Transverse colon (tissue), 4 donors: Measurements from ENCODE around the gene CSF3R. TPM values are rescaled to one million over a fixed set of nuclear protein-coding genes. Genes with fewer than 3 reads are reported as not detected.

Experiments
- DNase-seq: peaks from one replicate; pipeline ENCODE4 v3.0.0-alpha.2; 2019
- H3K27ac ChIP-seq, 4 donors: fragments of 200-600 bp; sonication (generic); 2 replicates each; pipeline ENCODE4 v1.5.1; 2016 to 2018; ENCODE audit warnings: inconsistent platforms in 4 of 4
- H3K27me3 ChIP-seq: fragments of 200-600 bp; sonication (generic); 2 replicates; pipeline ENCODE4 v1.5.1; 2017; ENCODE audit warnings: inconsistent platforms
- H3K36me3 ChIP-seq, 4 donors: fragments of 200-600 bp; sonication (generic); 2 replicates each; pipeline ENCODE4 v1.5.1; 2017 to 2019; ENCODE audit warnings: inconsistent platforms in 4 of 4
- H3K4me1 ChIP-seq, 4 donors: fragments of 200-600 bp; sonication (generic); 2 replicates each; pipeline ENCODE4 v1.5.1; 2017 to 2020; ENCODE audit warnings: inconsistent platforms in 4 of 4
- H3K4me3 ChIP-seq, 4 donors: fragments of 200-600 bp; sonication (generic); 1 replicate in 1 of 4; 2 replicates in 3 of 4; pipeline versions ENCODE4 v1.5.1 to v1.6.1; 2017 to 2019; ENCODE audit warnings: inconsistent platforms in 4 of 4
- H3K9me3 ChIP-seq, 2 donors: fragments of 200-600 bp; sonication (generic); 2 replicates each; pipeline ENCODE4 v1.5.1; 2017 to 2019; ENCODE audit warnings: inconsistent platforms in 2 of 2
- CTCF ChIP-seq, 5 experiments: fragments of 200-600 bp in 3 of 5; fragments of 450-650 bp in 2 of 5; sonication (generic) in 3 of 5; IDR thresholded peaks; 1 replicate in 2 of 5; 2 replicates in 3 of 5; pipeline ENCODE4 v1.5.1; 2016 to 2017; ENCODE audit warnings: antibody characterized with exemption in 5 of 5, inconsistent platforms in 3 of 5, mild to moderate bottlenecking in 2 of 5, moderate library complexity in 1 of 5
- EP300 ChIP-seq: sonication (generic); formaldehyde crosslinking; IDR thresholded peaks from one replicate; pipeline ENCODE4 v1.6.1; 2017; ENCODE audit warnings: antibody characterized with exemption, low read depth
- POLR2A ChIP-seq: fragments of 450-650 bp; IDR thresholded peaks from one replicate; pipeline ENCODE4 v1.6.1; 2016; ENCODE audit warnings: antibody characterized with exemption, mild to moderate bottlenecking, moderate library complexity
- POLR2AphosphoS5 ChIP-seq, 3 donors: sonication (generic); formaldehyde crosslinking; IDR thresholded peaks; one replicate each; pipeline ENCODE4 v1.6.1; 2016; ENCODE audit warnings: antibody characterized with exemption in 3 of 3
- WGBS, 2 donors: methylation state at CpG; one replicate each; pipeline ENCODE4 v1.1.5; 2018; ENCODE audit warnings: low coverage in 1 of 2; 5-methylcytosine and 5-hydroxymethylcytosine counted together
- in situ Hi-C, 4 donors: fragments of 200-750 bp; cut with MboI; loops; one replicate each; pipeline versions ENCODE4 v1.15.0 to v1.15.1; 2017; ENCODE audit warnings: low sequenced_read_pairs in 3 of 4, low pct_ligation_motif_present in 1 of 4, low pct_unique_long_range_greater_than_20kb in 1 of 4
- intact Hi-C: fragments of 100-400 bp; cut with DNase I; formaldehyde crosslinking; loops from one replicate; pipeline ENCODE4 v1.15.1; 2023; ENCODE audit warnings: low total_unique reads
- total RNA-seq, 4 donors: library from RNA; depleted of rRNA; stranded (reverse); fragments of >200 nt; gene quantifications; one replicate each; pipeline ENCODE4 v1.1.0, GENCODE V29; 2016

Gene CSF3R
- total RNA-seq, 4 donors from 2014 or later: 3.8 to 17.1 (median 5.2) TPM

- H3K27ac ChIP-seq: no peak overlapping the region
Observed at GRCh38 chr1:36446746-36447145, 36.0 kb downstream of the CSF3R start.

GRCh38 chr1:36446271-36446670, 36.4 kb downstream of the CSF3R start:
- Histone ChIP-seq H3K9me3 (no peaks in the 10 kb centered on the region), H3K27ac (no peak overlapping the region), H3K36me3 (no peaks in the 10 kb centered on the region), H3K4me3 (no peak overlapping the region), H3K4me1 (peaks cover 3 to 12% (median 7%) of the 10 kb centered on the region in 4 donors), H3K27me3 (no peaks in the 10 kb centered on the region)
- intact Hi-C loops (no loop called here), in situ Hi-C loops (no loop called here)
- WGBS, 2 donors: 71% methylated on average over 8 of the region's 8 CpGs; no CpG with 5 or more reads in 1 of the 2 donors
- DNase-seq: no peak
- TF ChIP-seq CTCF (IDR thresholded peaks at IDR 0.05) (no peak), POLR2AphosphoS5 (IDR thresholded peaks at IDR 0.05) (no peak), EP300 (no peak), POLR2A (no peak)

More at GRCh38 chr1:36446746-36447145, 36.0 kb downstream of the CSF3R start:
- WGBS, 2 donors: 61 to 77% methylated on average over 5 of the region's 5 CpGs
- Histone ChIP-seq H3K27me3 (no peaks in the 10 kb centered on the region), H3K9me3 (no peaks in the 10 kb centered on the region), H3K36me3 (no peaks in the 10 kb centered on the region), H3K4me3 (no peak overlapping the region), H3K4me1 (peaks cover 3 to 15% (median 8%) of the 10 kb centered on the region in 4 donors)
- TF ChIP-seq CTCF (IDR thresholded peaks at IDR 0.05) (no peak), POLR2A (no peak), POLR2AphosphoS5 (IDR thresholded peaks at IDR 0.05) (no peak), EP300 (no peak)
- no peak for DNase-seq
- intact Hi-C loops (no loop called here), in situ Hi-C loops (no loop called here)

DNA sequence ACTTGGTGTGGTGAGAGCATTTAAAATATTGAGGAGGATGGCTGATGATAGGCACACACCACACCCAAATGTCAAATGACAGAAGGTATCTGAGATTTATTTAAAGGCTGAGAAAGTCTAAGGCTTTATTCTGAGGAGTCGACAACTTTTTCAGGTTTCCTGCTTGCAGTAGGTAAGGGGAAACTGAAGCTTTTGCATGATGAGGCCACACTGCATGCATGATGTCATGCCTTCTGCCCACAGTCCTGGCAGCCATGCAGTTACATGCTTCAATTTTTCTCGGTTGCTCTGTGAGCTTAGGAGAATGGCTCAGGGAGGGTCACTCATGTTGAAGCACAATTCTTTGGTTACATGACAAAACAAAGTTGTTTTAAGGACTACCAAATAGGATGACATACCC, 39.4 kb downstream of the CSF3R start:
- Histone ChIP-seq H3K4me3 (no peak overlapping the region), H3K36me3 (no peaks in the 10 kb centered on the region)
- WGBS, 2 donors: 77 to 88% methylated on average over 2 of the region's 2 CpGs

GRCh38 chr1:36442337-36442736, 40.4 kb downstream of the CSF3R start:
- H3K4me3 ChIP-seq: no peak overlapping the region
- H3K36me3 ChIP-seq: no peaks in the 10 kb centered on the region
- H3K27ac ChIP-seq: no peak overlapping the region
- in situ Hi-C loops (no loop called here), intact Hi-C loops (no loop called here)
- H3K4me1 ChIP-seq: no peaks in the 10 kb centered on the region
- TF ChIP-seq POLR2AphosphoS5 (IDR thresholded peaks at IDR 0.05) (no peak), CTCF (IDR thresholded peaks at IDR 0.05) (no peak), POLR2A (no peak), EP300 (no peak)
- no peaks in the 10 kb centered on the region for H3K9me3 ChIP-seq
- no peaks in the 10 kb centered on the region for H3K27me3 ChIP-seq
- no peak for DNase-seq
- WGBS, 2 donors: 81 to 91% methylated on average over 3 of the region's 3 CpGs

More for the DNA sequence above, 39.4 kb downstream of the CSF3R start:
- H3K27me3 ChIP-seq: no peaks in the 10 kb centered on the region
- H3K9me3 ChIP-seq: no peaks in the 10 kb centered on the region
- no peak for DNase-seq
- no peak overlapping the region for H3K27ac ChIP-seq
- no peak for TF ChIP-seq EP300
- TF ChIP-seq POLR2A: no peak
- TF ChIP-seq CTCF (IDR thresholded peaks at IDR 0.05): no peak
- TF ChIP-seq POLR2AphosphoS5 (IDR thresholded peaks at IDR 0.05): no peak
- in situ Hi-C loops (no loop called here), intact Hi-C loops (no loop called here)
- no peaks in the 10 kb centered on the region for H3K4me1 ChIP-seq
